Natural killer cell (primary cell): ENCODE results near the gene MYZAP. TPM values are rescaled to one million over a fixed set of nuclear protein-coding genes. Genes with fewer than 3 reads are reported as not detected.

ENCODE experiments used
- ATAC-seq, 3 donors: fragments of 150-1000 bp in 2 of 3; fragments of 200-7000 bp in 1 of 3; cut with Tn5 transposase; 1 replicate in 1 of 3; 2 replicates in 2 of 3; pipeline ENCODE4 v1.10.0; 2021; ENCODE audit warnings: mild to moderate bottlenecking in 2 of 3, moderate library complexity in 2 of 3
- DNase-seq, 2 donors: peaks; one replicate each; pipeline versions ENCODE4 v3.0.0 to v3.0.0-alpha.2; 2013 to 2021; ENCODE audit warnings: mixed read lengths in 1 of 2
- H3K27ac ChIP-seq: one replicate; pipeline ENCODE4 v1.5.1; 2013; ENCODE audit warnings: mild to moderate bottlenecking, low read length
- H3K27me3 ChIP-seq: one replicate; pipeline ENCODE4 v1.6.1; 2013; ENCODE audit warnings: low read length; ENCODE audit not compliant: control insufficient read depth, insufficient read depth
- H3K36me3 ChIP-seq: one replicate; pipeline ENCODE4 v1.6.1; 2013; ENCODE audit warnings: low read length; ENCODE audit not compliant: control insufficient read depth, insufficient read depth
- H3K4me1 ChIP-seq: one replicate; pipeline ENCODE4 v1.6.1; 2013; ENCODE audit warnings: low read length; ENCODE audit not compliant: control insufficient read depth, insufficient read depth
- H3K4me3 ChIP-seq: one replicate; pipeline ENCODE4 v1.5.1; 2013; ENCODE audit warnings: low read length
- H3K9me3 ChIP-seq: one replicate; pipeline ENCODE4 v1.6.1; 2013; ENCODE audit warnings: low read length; ENCODE audit not compliant: control insufficient read depth, insufficient read depth
- H3K27ac Mint-ChIP-seq, 2 donors: one replicate each; pipeline ENCODE4 v1.8.0; 2022; ENCODE audit warnings: mild to moderate bottlenecking in 2 of 2, mixed read lengths in 2 of 2, moderate library complexity in 1 of 2
- H3K27me3 Mint-ChIP-seq, 2 donors: one replicate each; pipeline ENCODE4 v1.8.0; 2022; ENCODE audit warnings: low read depth in 2 of 2, mixed read lengths in 2 of 2
- H3K36me3 Mint-ChIP-seq: one replicate; pipeline ENCODE4 v1.8.0; 2022; ENCODE audit warnings: mixed read lengths
- H3K4me1 Mint-ChIP-seq, 2 donors: one replicate each; pipeline ENCODE4 v1.8.0; 2022; ENCODE audit warnings: mixed read lengths in 2 of 2
- H3K4me3 Mint-ChIP-seq: one replicate; pipeline ENCODE4 v1.8.0; 2022; ENCODE audit warnings: mild to moderate bottlenecking, moderate library complexity, mixed read lengths
- H3K9me3 Mint-ChIP-seq, 2 donors: one replicate each; pipeline ENCODE4 v1.8.0; 2022; ENCODE audit warnings: mixed read lengths in 2 of 2
- CTCF ChIP-seq: fragments of 200-600 bp; IDR thresholded peaks from one replicate; pipeline ENCODE4 v1.8.0; 2022; ENCODE audit warnings: antibody characterized with exemption
- WGBS: methylation state at CpG from one replicate; pipeline ENCODE4 v1.1.7; 2013; ENCODE audit warnings: missing lambda C conversion rate; ENCODE audit not compliant: insufficient coverage; 5-methylcytosine and 5-hydroxymethylcytosine counted together
- intact Hi-C: fragments of 100-400 bp; cut with micrococcal nuclease; formaldehyde crosslinking; loops from one replicate; pipeline ENCODE4 v1.14.2; 2022
- total RNA-seq, 4 donors: library from RNA; stranded (reverse); fragments of 120-200 nt in 1 of 4; gene quantifications; one replicate each; pipeline versions ENCODE4 v1.2.3 to v1.2.4, GENCODE V29; 2013 to 2022

Gene MYZAP
- total RNA-seq, 3 donors from 2014 or later (not counting 1 experiment from before 2014, with no cell fraction given) = not detected

GRCh38 chr15:57677204-57677603, 85.5 kb downstream of the MYZAP start:
- ATAC-seq = no peak
- no peaks in the 10 kb centered on the region for H3K9me3 ChIP-seq
- DNase-seq = no peak
- no peaks in the 10 kb centered on the region for H3K36me3 ChIP-seq
- H3K27me3 ChIP-seq = no peaks in the 10 kb centered on the region
- intact Hi-C loops = no loop called here
- no peak overlapping the region for H3K27ac Mint-ChIP-seq
- no peak overlapping the region for H3K27ac ChIP-seq
- H3K4me1 Mint-ChIP-seq = peaks cover 0 to 6% of the 10 kb centered on the region in 2 donors
- H3K36me3 Mint-ChIP-seq = no peaks in the 10 kb centered on the region
- no peak for TF ChIP-seq CTCF
- WGBS = 91% methylated on average over 1 of the region's 3 CpGs
- H3K4me3 Mint-ChIP-seq = no peak overlapping the region
- no peak overlapping the region for H3K4me3 ChIP-seq
- no peaks in the 10 kb centered on the region for H3K4me1 ChIP-seq
- H3K9me3 Mint-ChIP-seq = no peaks in the 10 kb centered on the region
- peaks cover 25 to 29% of the 10 kb centered on the region in 2 donors for H3K27me3 Mint-ChIP-seq

GRCh38 chr15:57680021-57680420, 88.3 kb downstream of the MYZAP start:
- H3K9me3 Mint-ChIP-seq = no peaks in the 10 kb centered on the region
- DNase-seq = no peak
- H3K36me3 ChIP-seq = no peaks in the 10 kb centered on the region
- no peak for TF ChIP-seq CTCF
- H3K27ac Mint-ChIP-seq = no peak overlapping the region
- H3K4me1 ChIP-seq = no peaks in the 10 kb centered on the region
- H3K4me3 ChIP-seq = no peak overlapping the region
- H3K27me3 Mint-ChIP-seq = peaks cover 8 to 11% of the 10 kb centered on the region in 2 donors
- no peak for ATAC-seq
- no peak overlapping the region for H3K4me3 Mint-ChIP-seq
- peaks cover 0 to 6% of the 10 kb centered on the region in 2 donors for H3K4me1 Mint-ChIP-seq
- WGBS = 94% methylated on average over 1 of the region's 1 CpG
- intact Hi-C loops = no loop called here
- H3K36me3 Mint-ChIP-seq = no peaks in the 10 kb centered on the region
- H3K27me3 ChIP-seq = no peaks in the 10 kb centered on the region
- no peaks in the 10 kb centered on the region for H3K9me3 ChIP-seq
- H3K27ac ChIP-seq = no peak overlapping the region

GRCh38 chr15:57681011-57681410, 89.3 kb downstream of the MYZAP start:
- Histone ChIP-seq H3K36me3 (no peaks in the 10 kb centered on the region), H3K9me3 (no peaks in the 10 kb centered on the region), H3K4me1 (no peaks in the 10 kb centered on the region), H3K4me3 (no peak overlapping the region), H3K27me3 (no peaks in the 10 kb centered on the region), H3K27ac (no peak overlapping the region)
- DNase-seq (no peak), ATAC-seq (no peak)
- Mint-ChIP-seq H3K4me3 (no peak overlapping the region), H3K27ac (no peak overlapping the region), H3K9me3 (no peaks in the 10 kb centered on the region), H3K4me1 (peaks cover 0 to 6% of the 10 kb centered on the region in 2 donors), H3K27me3 (peaks cover 0 to 5% of the 10 kb centered on the region in 2 donors), H3K36me3 (no peaks in the 10 kb centered on the region)
- TF ChIP-seq CTCF = no peak
- WGBS = no CpG with 5 or more reads among the region's 1 CpG
- intact Hi-C loops = no loop called here

- Mint-ChIP-seq H3K4me1 (peaks cover 0 to 6% of the 10 kb centered on the region in 2 donors), H3K36me3 (no peaks in the 10 kb centered on the region)
- 100% methylated on average over 1 of the region's 1 CpG for WGBS
These were observed 91.8 kb downstream of the MYZAP start for GRCh38 chr15:57683481-57683880.

More at GRCh38 chr15:57683481-57683880, 91.8 kb downstream of the MYZAP start:
- Mint-ChIP-seq H3K9me3 (no peaks in the 10 kb centered on the region), H3K4me3 (no peak overlapping the region), H3K27me3 (peaks cover 0 to 5% of the 10 kb centered on the region in 2 donors), H3K27ac (no peak overlapping the region)
- no peak overlapping the region for H3K27ac ChIP-seq
- ATAC-seq (no peak), DNase-seq (no peak)
- H3K4me1 ChIP-seq = no peaks in the 10 kb centered on the region
- no peaks in the 10 kb centered on the region for H3K27me3 ChIP-seq
- H3K9me3 ChIP-seq = no peaks in the 10 kb centered on the region
- H3K4me3 ChIP-seq = no peak overlapping the region
- H3K36me3 ChIP-seq = no peaks in the 10 kb centered on the region
- intact Hi-C loops = no loop called here
- TF ChIP-seq CTCF = no peak
